Lower leg skin (tissue), 3 donors: Measurements from ENCODE around the gene CRKL.

Experiments
- CTCF ChIP-seq, 3 donors: fragments of 450-650 bp; IDR thresholded peaks; one replicate each; pipeline ENCODE4 v1.5.1; 2016; ENCODE audit warnings: antibody characterized with exemption in 3 of 3, mild to moderate bottlenecking in 3 of 3, moderate library complexity in 2 of 3
- POLR2A ChIP-seq, 2 donors: fragments of 450-650 bp; IDR thresholded peaks; one replicate each; pipeline ENCODE4 v1.6.1; 2016 to 2017; ENCODE audit warnings: antibody characterized with exemption in 2 of 2, mild to moderate bottlenecking in 1 of 2, moderate library complexity in 1 of 2

GRCh38 chr22:20994128-20994901 lies 77.1 kb downstream of the CRKL start:
- TF ChIP-seq CTCF (IDR thresholded peaks at IDR 0.05) (no peak), POLR2A (IDR thresholded peaks at IDR 0.05) (no peak)
